Measurements from ENCODE around the gene CACNA1C. TPM values are rescaled to one million over a fixed set of nuclear protein-coding genes. Genes with fewer than 3 reads are reported as not detected.

CACNA1C gene
- total RNA-seq, 1 experiment from 2014 or later = 1.1 TPM

DNA sequence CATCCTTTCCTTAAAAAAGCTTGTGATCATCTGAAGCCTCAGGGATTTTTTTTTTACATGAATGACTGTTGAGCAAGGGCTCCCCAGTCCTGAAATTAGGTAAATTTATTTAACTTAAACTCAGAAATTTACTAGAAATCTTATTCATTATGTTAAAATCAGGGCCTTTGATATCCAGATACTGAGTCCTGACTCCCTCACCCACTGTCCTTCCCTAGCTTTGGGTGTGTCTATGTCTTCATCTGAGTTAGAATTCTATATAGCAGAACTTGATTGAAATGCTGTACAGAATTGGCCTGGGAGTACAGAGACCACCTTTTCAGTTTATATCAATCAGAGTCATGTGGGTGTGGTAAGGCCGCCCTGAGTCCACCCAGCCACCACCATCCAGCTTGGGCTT, 260.0 kb downstream of the CACNA1C start:
- H3K9me3 Mint-ChIP-seq = peaks cover 2 to 7% of the 10 kb centered on the region in 2 experiments; a peak in 4 of 5 replicates

More for the DNA sequence above, 260.0 kb downstream of the CACNA1C start:
- no peak overlapping the region for H4K91ac ChIP-seq (ENCODE audit: insufficient read length, low read depth, low read length)
- no peak overlapping the region for H3K23ac ChIP-seq (ENCODE audit: insufficient read length, low read depth, low read length)
- no peak overlapping the region for H3K27ac ChIP-seq (ENCODE audit: insufficient read length, low read depth, low read length)
- H3K18ac ChIP-seq (ENCODE audit: insufficient read length, low read depth, low read length) = no peak overlapping the region
- Mint-ChIP-seq H3K27ac (no peak overlapping the region), H3K27me3 (ENCODE audit: low read depth) (no peaks in the 10 kb centered on the region; the same call in 1 of the 2 replicates), H3K4me3 (no peak overlapping the region), H3K4me1 (peaks cover 11 to 17% of the 10 kb centered on the region in 2 experiments), H3K36me3 (ENCODE audit: insufficient read depth in 1 of 3, low read depth in 3 of 3) (peaks cover 0 to 11% (median 0%) of the 10 kb centered on the region in 3 experiments; a peak in 2 of 7 replicates)
- no peak overlapping the region for H2BK15ac ChIP-seq (ENCODE audit: low read depth, low read length)
- H3K56ac ChIP-seq (ENCODE audit: insufficient read length, low read depth, low read length) = no peak overlapping the region
- no peaks in the 10 kb centered on the region for H3K79me2 ChIP-seq (ENCODE audit: insufficient read depth, low read length)
- no peaks in the 10 kb centered on the region for H3K23me2 ChIP-seq (ENCODE audit: insufficient read length, low read depth, low read length, poor library complexity, severe bottlenecking)
- no peaks in the 10 kb centered on the region for H4K20me1 ChIP-seq (ENCODE audit: control insufficient read depth, insufficient read depth, insufficient read length)
- H2BK20ac ChIP-seq (ENCODE audit: low read depth, low read length, poor library complexity, severe bottlenecking) = no peak overlapping the region
- no peaks in the 10 kb centered on the region for H3K79me1 ChIP-seq (ENCODE audit: insufficient read depth, low read depth, low read length, poor library complexity, severe bottlenecking)
- no peak overlapping the region for H3K4me2 ChIP-seq (ENCODE audit: insufficient read depth, insufficient read length, low read length)
- no peak overlapping the region for H3K14ac ChIP-seq (ENCODE audit: insufficient read depth, low read length)
- H3K27me3 ChIP-seq (ENCODE audit: insufficient read depth, low read length) = no peaks in the 10 kb centered on the region
- H4K5ac ChIP-seq (ENCODE audit: insufficient read length, low read depth, low read length) = no peak overlapping the region
- H3T11ph ChIP-seq (ENCODE audit: low read length) = no peak overlapping the region
- no peak overlapping the region for H2AK5ac ChIP-seq (ENCODE audit: insufficient read length, low read length)
- no peak for DNase-seq
- TF ChIP-seq CTCF (conservative IDR thresholded peaks at IDR 0.05) = no peak
- H4K8ac ChIP-seq (replicated peaks; ENCODE audit: insufficient read length, low read depth, low read length) = no peak overlapping the region
- no CpG with 5 or more reads among the region's 1 CpG for WGBS (ENCODE audit: extremely low coverage, insufficient read length, low lambda C conversion rate)
- no peaks in the 10 kb centered on the region; the same call in 1 of the 2 replicates for H3K4me1 ChIP-seq (ENCODE audit: insufficient read depth, low read length)
- no peak overlapping the region for H2BK12ac ChIP-seq (ENCODE audit: insufficient read length, low read depth, low read length)
- H2AFZ ChIP-seq (ENCODE audit: low read length) = no peak overlapping the region
- no peak overlapping the region for H2BK5ac ChIP-seq (ENCODE audit: insufficient read length, low read length)
- no peak overlapping the region for H3K4ac ChIP-seq (ENCODE audit: low read depth, low read length)
- no peak overlapping the region for H3K9ac ChIP-seq (ENCODE audit: extremely low read depth, insufficient read length, low read length)
- H2BK120ac ChIP-seq (ENCODE audit: low read depth, low read length, poor library complexity, severe bottlenecking) = no peak overlapping the region
- H3K9me3 ChIP-seq (ENCODE audit: control insufficient read depth, low read depth, low read length) = no peaks in the 10 kb centered on the region

Data from H9 (cell line).